ENCODE measurements around the gene THBS3.
"Not testable (repeated sequence)": the region's sequence is repeated elsewhere in the genome, so short reads cannot be mapped to it uniquely, and the experiment has no call there.

Gene THBS3

DNA sequence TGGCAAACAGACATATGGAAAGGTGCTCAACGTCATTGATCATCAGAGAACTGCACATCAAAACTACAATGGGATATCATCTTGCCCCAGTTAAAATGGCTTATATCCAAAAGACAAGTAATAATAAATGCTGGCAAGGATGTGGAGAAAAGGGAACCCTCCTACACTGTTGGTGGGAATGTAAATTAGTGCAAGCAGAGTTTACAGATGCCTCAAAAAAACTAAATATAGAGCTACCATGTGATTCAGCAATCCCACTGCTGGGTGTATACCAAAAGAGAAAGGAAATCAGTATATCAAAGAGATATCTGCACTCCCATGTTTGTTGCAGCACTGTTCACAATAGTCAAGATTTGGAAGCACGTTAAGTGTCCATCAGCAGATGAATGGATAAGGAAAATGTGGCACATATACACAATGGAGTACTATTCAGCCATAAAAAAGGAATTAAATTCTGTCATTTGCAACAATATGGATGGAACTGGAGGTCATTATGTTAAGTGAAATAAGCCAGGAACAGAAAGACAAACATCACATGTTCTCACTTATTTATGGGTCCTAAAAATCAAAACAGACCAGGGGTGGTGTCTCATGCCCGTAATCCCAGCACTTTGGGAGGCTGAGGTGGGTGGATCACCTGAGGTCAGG, 51.6 kb downstream of the THBS3 start:
- not testable (repeated sequence) for H3K4me3 ChIP-seq (ENCODE audit: low read length); H3K27ac ChIP-seq (ENCODE audit: low read depth, low read length); H3K36me3 ChIP-seq (ENCODE audit: control insufficient read depth, insufficient read depth, low read length); H3K4me1 ChIP-seq (ENCODE audit: control insufficient read depth, insufficient read depth, low read length); H3K9ac ChIP-seq (ENCODE audit: low read length); H3K27me3 ChIP-seq (ENCODE audit: control insufficient read depth, insufficient read depth, low read length)
